Inferior parietal cortex (tissue), 1 donor: ENCODE data around the gene PNPLA8.
"Not testable (repeated sequence)": the region's sequence is repeated elsewhere in the genome, so short reads cannot be mapped to it uniquely, and the experiment has no call there.

Source experiments
- DNase-seq: peaks from one replicate; pipeline ENCODE4 v3.0.0-alpha.2; 2016; ENCODE audit errors: extremely low spot score

PNPLA8 gene

GRCh38 chr7:108468246-108468645 lies 57.7 kb downstream of the PNPLA8 start:
- DNase-seq, result no peak

- DNase-seq, result no peak
These were observed 58.5 kb downstream of the PNPLA8 start for GRCh38 chr7:108467391-108467790.

GRCh38 chr7:108466322-108466721 lies 59.6 kb downstream of the PNPLA8 start:
- DNase-seq, result not testable (repeated sequence)

GRCh38 chr7:108464743-108465142 lies 61.2 kb downstream of the PNPLA8 start:
- no peak for DNase-seq

- DNase-seq, result no peak
These were observed 62.3 kb downstream of the PNPLA8 start for GRCh38 chr7:108463613-108464012.

GRCh38 chr7:108461840-108462239 lies 64.1 kb downstream of the PNPLA8 start:
- no peak for DNase-seq

GRCh38 chr7:108460964-108461363 lies 65.0 kb downstream of the PNPLA8 start:
- DNase-seq, result no peak

- DNase-seq, result no peak
These were observed 65.9 kb downstream of the PNPLA8 start for GRCh38 chr7:108459922-108460551.

GRCh38 chr7:108457871-108458270 lies 68.1 kb downstream of the PNPLA8 start:
- DNase-seq, result no peak

- DNase-seq, result no peak
These were observed 68.9 kb downstream of the PNPLA8 start for GRCh38 chr7:108456845-108457540.

- no peak for DNase-seq
These were observed 69.8 kb downstream of the PNPLA8 start, which contains the start of gene NRCAM for GRCh38 chr7:108455998-108456677. Gene NRCAM (minus strand): TSS chr7:108456436. CDS start chr7:108240064, 216,372 bp downstream.

- no peak for DNase-seq
These were observed 70.4 kb downstream of the PNPLA8 start for GRCh38 chr7:108455551-108455997.

- DNase-seq, result no peak
These were observed 71.0 kb downstream of the PNPLA8 start for GRCh38 chr7:108454674-108455550.

- DNase-seq, result no peak
These were observed 71.6 kb downstream of the PNPLA8 start for GRCh38 chr7:108454317-108454673.

- no peak for DNase-seq
These were observed 72.6 kb downstream of the PNPLA8 start for GRCh38 chr7:108453320-108453719.

GRCh38 chr7:108452707-108453106 lies 73.2 kb downstream of the PNPLA8 start:
- no peak for DNase-seq

- no peak for DNase-seq
These were observed 74.6 kb downstream of the PNPLA8 start for GRCh38 chr7:108451296-108451848.

GRCh38 chr7:108450160-108450559 lies 75.8 kb downstream of the PNPLA8 start:
- DNase-seq, result no peak

GRCh38 chr7:108449521-108449920 lies 76.4 kb downstream of the PNPLA8 start:
- DNase-seq, result no peak

GRCh38 chr7:108448584-108449505 lies 77.1 kb downstream of the PNPLA8 start:
- DNase-seq, result no peak
